Amniotic stem cell (primary cell): ENCODE measurements around the gene BHLHA15.

Experiments used
- DNase-seq: peaks from one replicate; lab custom pipeline; 2025; lab: John Stamatoyannopoulos, UW

The BHLHA15 gene

GRCh38 chr7:98211221-98211675 lies at the start of gene BHLHA15:
Gene BHLHA15 (plus strand): TSS chr7:98211439. CDS start chr7:98212310, 871 bp downstream.
- no peak for DNase-seq

- DNase-seq = no peak
Measured at GRCh38 chr7:98162758-98163157, 48.5 kb upstream of the BHLHA15 start.

GRCh38 chr7:98163269-98163668 lies 48.0 kb upstream of the BHLHA15 start:
- no peak for DNase-seq

- DNase-seq = no peak
Measured at GRCh38 chr7:98163704-98164494, 47.3 kb upstream of the BHLHA15 start.

GRCh38 chr7:98165827-98166667 lies 45.2 kb upstream of the BHLHA15 start:
- DNase-seq = no peak

GRCh38 chr7:98166668-98166970 lies 44.6 kb upstream of the BHLHA15 start:
- no peak for DNase-seq

GRCh38 chr7:98167653-98168052 lies 43.6 kb upstream of the BHLHA15 start:
- no peak for DNase-seq

GRCh38 chr7:98168181-98168903 lies 42.9 kb upstream of the BHLHA15 start:
- no peak for DNase-seq

GRCh38 chr7:98168904-98169621 lies 42.2 kb upstream of the BHLHA15 start:
- DNase-seq = no peak

- DNase-seq = no peak
Measured at GRCh38 chr7:98170966-98171365, 40.3 kb upstream of the BHLHA15 start.

- no peak for DNase-seq
Measured at GRCh38 chr7:98171449-98171848, 39.8 kb upstream of the BHLHA15 start.

- no peak for DNase-seq
Measured at GRCh38 chr7:98174334-98175259, 36.6 kb upstream of the BHLHA15 start.

GRCh38 chr7:98175260-98175940 lies 35.8 kb upstream of the BHLHA15 start:
- DNase-seq = no peak

- DNase-seq = no peak
Measured at GRCh38 chr7:98177553-98177952, 33.7 kb upstream of the BHLHA15 start.

- DNase-seq = no peak
Measured at GRCh38 chr7:98178321-98178720, 32.9 kb upstream of the BHLHA15 start.

- DNase-seq = no peak
Measured at GRCh38 chr7:98178762-98179490, 32.3 kb upstream of the BHLHA15 start.

- DNase-seq = no peak
Measured at GRCh38 chr7:98180751-98181150, 30.5 kb upstream of the BHLHA15 start.

GRCh38 chr7:98185101-98185500 lies 26.1 kb upstream of the BHLHA15 start:
- DNase-seq = no peak

GRCh38 chr7:98186452-98187137 lies 24.6 kb upstream of the BHLHA15 start:
- no peak for DNase-seq
